VCaP (cell line): ENCODE measurements around the gene CAMK2B.
"Not testable (repeated sequence)": the region's sequence is repeated elsewhere in the genome, so short reads cannot be mapped to it uniquely, and the experiment has no call there.

ENCODE experiments used
- H3K27ac ChIP-seq: fragments of 450-650 bp; 2 replicates; pipeline ENCODE4 v1.5.1; 2017
- CTCF ChIP-seq: fragments of 450-650 bp; conservative IDR thresholded peaks from 2 replicates; pipeline ENCODE4 v1.5.1; 2017; ENCODE audit warnings: mild to moderate bottlenecking, moderate library complexity

The CAMK2B gene

DNA sequence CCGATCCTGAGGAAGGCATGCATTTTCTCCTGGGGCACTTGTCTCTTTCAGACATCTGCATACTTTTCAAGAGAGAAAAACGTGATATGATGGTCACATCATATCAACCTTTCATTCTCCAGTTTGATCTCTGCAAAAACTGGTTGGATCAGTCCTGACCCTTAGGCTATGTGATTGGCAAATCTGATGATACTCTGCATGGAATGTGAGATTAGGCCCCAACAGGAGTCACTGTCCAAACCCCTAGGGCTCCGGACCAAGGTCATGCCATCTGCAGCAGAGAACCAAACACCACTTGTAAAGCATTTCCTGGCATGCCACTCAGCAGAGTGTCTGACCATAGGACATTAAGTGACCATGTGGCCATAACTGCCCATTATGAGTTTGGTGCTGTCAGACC, 144.8 kb downstream of the CAMK2B start:
- no peak overlapping the region for H3K27ac ChIP-seq
- TF ChIP-seq CTCF: no peak

- no peak overlapping the region for H3K27ac ChIP-seq
- no peak for TF ChIP-seq CTCF
Observed at GRCh38 chr7:44177570-44178131, 147.7 kb downstream of the CAMK2B start.

DNA sequence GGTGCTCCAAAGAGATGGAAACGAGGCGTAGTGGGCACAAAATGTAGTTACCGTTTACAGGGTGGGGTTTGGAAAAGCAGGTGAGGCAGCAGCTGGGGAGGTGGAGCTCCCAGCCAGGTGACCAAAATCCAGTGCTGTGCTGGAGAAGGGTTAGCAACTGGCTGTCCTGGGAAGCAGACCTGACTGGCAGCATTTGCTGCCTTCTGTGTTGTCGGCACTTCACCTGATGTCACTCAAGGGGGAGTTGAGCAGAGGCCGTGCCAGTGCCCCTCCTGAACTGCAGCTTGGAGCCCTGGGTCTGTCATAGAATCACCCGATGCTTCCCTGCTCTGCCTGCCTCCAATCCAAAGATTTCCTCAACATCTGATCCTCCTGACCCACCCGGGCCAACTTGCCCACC, 148.9 kb downstream of the CAMK2B start:
- TF ChIP-seq CTCF: no peak
- H3K27ac ChIP-seq: no peak overlapping the region

DNA sequence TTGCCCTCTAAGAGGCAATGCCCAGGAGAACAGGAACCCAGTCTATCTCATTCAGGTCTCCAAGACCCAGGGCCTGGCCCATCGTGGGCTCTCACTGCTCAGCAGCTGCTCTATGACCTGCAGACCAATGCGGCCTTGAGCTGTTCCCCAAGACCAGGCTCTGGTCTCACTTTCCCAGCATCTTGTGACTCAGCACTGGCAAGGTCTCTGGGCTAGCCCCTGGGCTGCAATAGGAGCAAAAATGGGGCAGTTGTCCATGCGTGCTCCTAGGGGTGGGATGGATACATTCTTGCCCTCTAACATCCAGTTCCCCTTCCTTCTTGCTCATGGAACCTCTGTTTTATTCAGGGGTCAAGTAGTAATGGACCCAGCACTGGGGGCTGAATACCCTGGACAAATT, 149.7 kb downstream of the CAMK2B start:
- no peak overlapping the region for H3K27ac ChIP-seq
- no peak for TF ChIP-seq CTCF

- H3K27ac ChIP-seq: not testable (repeated sequence)
Observed at GRCh38 chr7:44174694-44174948, 150.8 kb downstream of the CAMK2B start.

DNA sequence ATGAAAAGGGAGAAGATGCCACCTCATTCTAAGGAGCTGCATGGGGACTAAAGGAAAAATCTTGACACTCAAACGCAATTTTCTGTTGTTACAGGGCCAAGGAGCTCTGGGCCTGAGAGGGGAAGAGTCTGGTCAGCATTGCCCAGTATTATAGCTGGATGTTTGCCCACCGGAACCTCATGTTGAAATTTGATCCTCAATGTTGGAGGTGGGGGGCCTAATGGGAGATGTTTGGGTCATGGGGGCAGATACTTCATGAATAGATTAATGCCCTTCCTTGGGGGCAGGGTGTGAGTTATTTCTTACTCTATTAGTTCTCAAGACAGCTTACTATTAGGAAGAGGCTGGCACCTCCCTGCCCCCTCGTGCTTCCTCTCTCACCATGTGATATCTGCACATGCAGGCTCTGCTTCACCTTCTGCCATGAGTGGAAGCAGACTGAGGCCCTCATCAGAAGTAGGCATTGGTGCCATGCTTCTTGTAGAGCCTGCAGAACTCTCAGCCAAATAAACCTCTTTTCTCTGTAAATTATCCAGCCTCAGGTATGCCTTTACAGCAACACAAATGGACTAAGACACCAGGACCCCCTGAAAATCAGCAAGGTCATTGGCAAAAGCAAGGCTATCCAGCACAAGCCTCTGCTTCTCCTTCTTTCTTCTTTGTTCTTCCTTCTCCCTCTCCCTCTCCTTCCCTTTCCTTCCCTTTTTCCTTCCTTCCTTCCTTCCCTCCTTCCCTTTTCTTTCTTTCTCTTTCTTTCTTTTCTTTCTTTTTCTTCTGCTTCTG, 151.3 kb downstream of the CAMK2B start:
- H3K27ac ChIP-seq: no peak overlapping the region
- TF ChIP-seq CTCF: no peak

DNA sequence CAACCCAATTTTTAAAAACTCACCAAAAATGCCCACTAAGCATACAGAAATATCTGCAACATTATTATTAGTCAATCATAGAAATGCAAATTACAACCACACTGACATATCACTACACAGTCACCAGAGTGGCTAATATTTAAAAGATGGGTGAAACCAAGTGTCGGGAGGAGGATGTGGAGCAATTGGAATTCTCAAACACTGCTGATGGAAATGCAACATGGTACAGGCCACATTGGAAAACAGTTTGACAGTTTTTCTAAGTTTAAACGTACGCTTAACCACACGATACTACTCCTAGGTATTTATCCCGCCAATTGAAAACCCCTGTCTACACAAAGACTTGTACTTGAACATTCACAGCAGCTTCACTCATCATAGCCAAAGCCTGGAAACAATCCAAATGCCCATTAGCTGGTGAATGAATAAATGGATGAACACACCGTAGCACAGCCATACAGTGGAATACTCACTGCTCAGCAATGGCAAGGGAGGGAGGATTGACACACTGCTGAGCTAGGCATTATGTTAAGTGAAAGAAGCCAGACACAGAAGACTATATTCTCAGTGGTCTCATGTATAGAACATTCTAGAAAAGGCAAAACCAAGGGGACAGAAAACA, 152.5 kb downstream of the CAMK2B start:
- H3K27ac ChIP-seq: no peak overlapping the region
- no peak for TF ChIP-seq CTCF

DNA sequence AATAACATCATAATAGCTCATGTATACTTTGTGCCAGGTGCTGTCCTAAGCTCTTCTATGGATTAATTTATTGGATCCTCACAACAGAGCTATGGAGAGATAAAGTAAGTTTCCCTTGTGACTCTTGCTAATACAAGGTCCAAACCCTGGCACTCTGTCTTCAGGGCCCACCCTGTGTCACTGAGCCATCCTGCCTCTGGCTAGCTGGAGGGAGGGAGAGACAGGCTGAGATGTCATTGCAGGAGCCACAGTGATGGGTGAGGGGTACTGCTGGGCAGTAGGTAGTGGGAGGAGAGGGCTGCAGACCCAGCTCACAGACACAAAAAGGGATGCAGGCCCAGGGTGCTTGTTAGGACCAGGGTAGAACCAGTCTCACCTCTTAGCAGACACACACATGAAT, 153.0 kb downstream of the CAMK2B start:
- H3K27ac ChIP-seq: no peak overlapping the region
- no peak for TF ChIP-seq CTCF

DNA sequence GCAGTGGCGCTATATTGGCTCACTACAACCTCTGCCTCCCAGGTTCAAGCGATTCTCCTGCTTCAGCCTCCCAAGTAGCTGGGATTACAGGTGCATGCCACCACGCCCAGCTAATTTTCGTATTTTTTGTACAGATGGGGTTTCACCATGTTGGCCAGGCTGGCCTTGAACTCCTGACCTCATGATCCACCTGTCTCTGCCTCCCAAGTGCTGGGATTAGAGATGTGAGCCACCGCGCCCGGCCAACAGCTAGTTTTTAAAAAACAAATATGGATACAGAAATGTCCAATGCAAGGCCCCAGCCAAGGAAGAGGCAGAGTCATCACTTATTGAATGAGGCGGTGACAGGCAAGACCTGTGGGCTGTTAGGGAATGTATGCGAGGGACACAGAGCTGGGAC, 153.5 kb downstream of the CAMK2B start:
- H3K27ac ChIP-seq: not testable (repeated sequence)
